T-cell (primary cell): Measurements from ENCODE around the gene FAM47E. TPM values are rescaled to one million over a fixed set of nuclear protein-coding genes. Genes with fewer than 3 reads are reported as not detected.
A peak's percentile ranks its signal among the peaks of the same experiment; 100 is the strongest.

Experiments used
- ATAC-seq, 4 experiments: fragments of 200-7000 bp in 3 of 4; fragments of 150-1000 bp in 1 of 4; cut with Tn5 transposase; replicated peaks in 1 of 4; 1 replicate in 3 of 4; 2 replicates in 1 of 4; pipeline ENCODE4 v1.10.0; 2021; ENCODE audit warnings: moderate library complexity in 3 of 4, mild to moderate bottlenecking in 2 of 4, moderate number of reproducible peaks in 1 of 4
- CTCF ChIA-PET, 2 donors: fragments of 300-600 bp; sonication (Branson Sonifier 250); formaldehyde crosslinking; loops; one replicate each; lab custom pipeline; 2022; ENCODE audit warnings: antibody characterized with exemption in 2 of 2; lab: Charles Lee
- POLR2A ChIA-PET, 2 donors: fragments of 300-600 bp; sonication (Branson Sonifier 250); formaldehyde crosslinking; loops; one replicate each; lab custom pipeline; 2022; ENCODE audit warnings: antibody characterized with exemption in 2 of 2; lab: Charles Lee
- DNase-seq, 35 experiments: peaks; one replicate each; pipeline versions ENCODE4 v3.0.0 to v3.0.0-alpha.2; 2013 to 2023
- H3K27ac ChIP-seq: one replicate; pipeline ENCODE4 v1.5.1; 2013; ENCODE audit warnings: low read length
- H3K27me3 ChIP-seq, 2 experiments: replicated peaks in 1 of 2; 1 replicate in 1 of 2; 2 replicates in 1 of 2; pipeline versions ENCODE4 v1.6.1 to v1.7.0; 2013; ENCODE audit warnings: low read length in 1 of 2, mixed read lengths in 1 of 2; ENCODE audit not compliant: control insufficient read depth in 2 of 2, insufficient read depth in 2 of 2; ENCODE audit errors: extremely low read depth in 1 of 2
- H3K36me3 ChIP-seq, 2 donors: 1 replicate in 1 of 2; 2 replicates in 1 of 2; pipeline versions ENCODE4 v1.6.1 to v1.7.0; 2013; ENCODE audit warnings: low read length in 1 of 2; ENCODE audit not compliant: control insufficient read depth in 2 of 2, insufficient read depth in 1 of 2; ENCODE audit errors: extremely low read depth in 1 of 2
- H3K4me1 ChIP-seq, 2 experiments: 1 replicate in 1 of 2; 2 replicates in 1 of 2; pipeline versions ENCODE4 v1.6.1 to v1.7.0; 2013; ENCODE audit warnings: low read length in 2 of 2, mixed read lengths in 1 of 2; ENCODE audit not compliant: insufficient read depth in 2 of 2, control insufficient read depth in 1 of 2; ENCODE audit errors: extremely low read depth in 1 of 2
- H3K4me3 ChIP-seq, 2 donors: 1 replicate in 1 of 2; 2 replicates in 1 of 2; pipeline versions ENCODE4 v1.5.1 to v1.7.0; 2013; ENCODE audit warnings: mild to moderate bottlenecking in 2 of 2, low read length in 1 of 2, moderate library complexity in 1 of 2; ENCODE audit not compliant: control insufficient read depth in 1 of 2; ENCODE audit errors: extremely low read depth in 1 of 2
- H3K9me3 ChIP-seq: 2 replicates; pipeline ENCODE4 v1.7.0; 2013
- H3K27ac Mint-ChIP-seq, 2 donors: one replicate each; pipeline ENCODE4 v1.8.0; 2020 to 2021; ENCODE audit warnings: mild to moderate bottlenecking in 2 of 2, mixed read lengths in 2 of 2
- H3K27me3 Mint-ChIP-seq, 2 donors: one replicate each; pipeline ENCODE4 v1.8.0; 2021 to 2022; ENCODE audit warnings: mixed read lengths in 2 of 2
- H3K36me3 Mint-ChIP-seq: one replicate; pipeline ENCODE4 v1.8.0; 2021; ENCODE audit warnings: mixed read lengths
- H3K4me1 Mint-ChIP-seq, 3 donors: one replicate each; pipeline ENCODE4 v1.8.0; 2020 to 2022; ENCODE audit warnings: mixed read lengths in 3 of 3, mild to moderate bottlenecking in 1 of 3
- H3K4me3 Mint-ChIP-seq, 3 donors: one replicate each; pipeline ENCODE4 v1.8.0; 2020 to 2022; ENCODE audit warnings: mild to moderate bottlenecking in 3 of 3, mixed read lengths in 3 of 3, moderate library complexity in 3 of 3
- H3K9me3 Mint-ChIP-seq, 3 donors: one replicate each; pipeline ENCODE4 v1.8.0; 2020 to 2022; ENCODE audit warnings: mixed read lengths in 3 of 3
- WGBS: methylation state at CpG from one replicate; pipeline ENCODE4 v1.1.5; 2013; ENCODE audit warnings: missing lambda C conversion rate; ENCODE audit not compliant: insufficient coverage; 5-methylcytosine and 5-hydroxymethylcytosine counted together
- total RNA-seq, 35 experiments: library from RNA in 6 of 35; stranded (reverse) in 6 of 35; fragments of 120-200 nt in 1 of 35; gene quantifications; one replicate each; pipeline versions ENCODE4 v1.2.1 to v1.2.4 and lab custom pipeline; 2013 to 2026

FAM47E gene
- total RNA-seq, 5 donors from 2014 or later (not counting 1 experiment from before 2014, with no cell fraction given), result 0.19 TPM; not detected in 4

- no peak for ATAC-seq
- Histone ChIP-seq H3K9me3 (no peaks in the 10 kb centered on the region), H3K27me3 (no peaks in the 10 kb centered on the region), H3K4me1 (peaks cover 8 to 9% of the 10 kb centered on the region in 2 experiments), H3K4me3 (no peak overlapping the region), H3K36me3 (no peaks in the 10 kb centered on the region), H3K27ac (no peak overlapping the region)
- ChIA-PET CTCF (interaction anchor here in 1 of 2 donors (0.7 kb wide), 1 partner anchor 8 kb away, joined by 3 read pairs; no protein-coding TSS in a partner anchor), POLR2A (interaction anchor here in 1 of 2 donors (0.6 kb wide), 1 partner anchor 280 kb away, joined by 4 read pairs; no protein-coding TSS in a partner anchor)
- no peaks in the 10 kb centered on the region for H3K36me3 Mint-ChIP-seq
- H3K9me3 Mint-ChIP-seq, result no peaks in the 10 kb centered on the region
- no peak overlapping the region for H3K27ac Mint-ChIP-seq
- no peak for DNase-seq
- no peaks in the 10 kb centered on the region for H3K27me3 Mint-ChIP-seq
- H3K4me3 Mint-ChIP-seq, result no peak overlapping the region
- H3K4me1 Mint-ChIP-seq, result peaks cover 58 to 75% (median 68%) of the 10 kb centered on the region in 3 donors
Measured at GRCh38 chr4:76207549-76207948, 44.0 kb upstream of the FAM47E start.

GRCh38 chr4:76208005-76208765, 43.3 kb upstream of the FAM47E start:
- CTCF ChIA-PET, result interaction anchor here in 1 of 2 donors (1.2 kb wide), 1 partner anchor 170 kb away, joined by 3 read pairs; no protein-coding TSS in a partner anchor
- H3K36me3 ChIP-seq, result no peaks in the 10 kb centered on the region
- H3K27me3 ChIP-seq, result no peaks in the 10 kb centered on the region
- H3K4me1 Mint-ChIP-seq, result peaks cover 63 to 82% (median 73%) of the 10 kb centered on the region in 3 donors
- no peak overlapping the region for H3K27ac ChIP-seq
- H3K4me1 ChIP-seq, result peaks cover 11 to 15% of the 10 kb centered on the region in 2 experiments
- no peaks in the 10 kb centered on the region for H3K36me3 Mint-ChIP-seq
- no peak for ATAC-seq
- WGBS, result 69% methylated on average over 5 of the region's 9 CpGs
- DNase-seq, result no peak
- no peak overlapping the region for H3K4me3 ChIP-seq
- POLR2A ChIA-PET, result no interaction called here
- H3K9me3 Mint-ChIP-seq, result no peaks in the 10 kb centered on the region
- no peaks in the 10 kb centered on the region for H3K27me3 Mint-ChIP-seq
- peak overlapping the region in 1 of 3 donors; percentile 20 for H3K4me3 Mint-ChIP-seq
- H3K9me3 ChIP-seq, result no peaks in the 10 kb centered on the region
- H3K27ac Mint-ChIP-seq, result no peak overlapping the region

- no CpG with 5 or more reads among the region's 4 CpGs for WGBS
- no peaks in the 10 kb centered on the region for H3K36me3 ChIP-seq
Measured at GRCh38 chr4:76209881-76210280, 41.6 kb upstream of the FAM47E start.

GRCh38 chr4:76210452-76210851, 41.1 kb upstream of the FAM47E start:
- Histone ChIP-seq H3K4me1 (peaks cover 20 to 31% of the 10 kb centered on the region in 2 experiments), H3K36me3 (no peaks in the 10 kb centered on the region), H3K27ac (no peak overlapping the region), H3K27me3 (no peaks in the 10 kb centered on the region), H3K4me3 (no peak overlapping the region), H3K9me3 (no peaks in the 10 kb centered on the region)
- DNase-seq (no peak), ATAC-seq (no peak)
- ChIA-PET CTCF (interaction anchor here in 1 of 2 donors (0.6 kb wide), 1 partner anchor 950 kb away, joined by 7 read pairs; no protein-coding TSS in a partner anchor), POLR2A (interaction anchor here in 1 of 2 donors (0.6 kb wide), 1 partner anchor 1607 kb away, joined by 3 read pairs; no protein-coding TSS in a partner anchor)
- Mint-ChIP-seq H3K4me3 (no peak overlapping the region), H3K9me3 (no peaks in the 10 kb centered on the region), H3K27ac (no peak overlapping the region), H3K27me3 (no peaks in the 10 kb centered on the region), H3K4me1 (peaks cover 75 to 85% (median 81%) of the 10 kb centered on the region in 3 donors), H3K36me3 (no peaks in the 10 kb centered on the region)
- 93% methylated on average over 3 of the region's 4 CpGs for WGBS

More at GRCh38 chr4:76209881-76210280, 41.6 kb upstream of the FAM47E start:
- DNase-seq, result no peak
- Histone ChIP-seq H3K4me1 (peaks cover 19 to 26% of the 10 kb centered on the region in 2 experiments), H3K9me3 (no peaks in the 10 kb centered on the region), H3K27ac (no peak overlapping the region), H3K27me3 (no peaks in the 10 kb centered on the region), H3K4me3 (no peak overlapping the region)
- no peak overlapping the region for H3K4me3 Mint-ChIP-seq
- H3K9me3 Mint-ChIP-seq, result no peaks in the 10 kb centered on the region
- ChIA-PET POLR2A (interaction anchor here in 1 of 2 donors (0.6 kb wide), 2 partner anchors 951 to 1608 kb away, joined by 3 read pairs; no protein-coding TSS in a partner anchor), CTCF (interaction anchor here in 1 of 2 donors (0.6 kb wide), 1 partner anchor 951 kb away, joined by 7 read pairs; no protein-coding TSS in a partner anchor)
- no peak for ATAC-seq
- H3K27ac Mint-ChIP-seq, result peak overlapping the region in 1 of 2 donors; percentile 50
- no peaks in the 10 kb centered on the region for H3K27me3 Mint-ChIP-seq
- peaks cover 72 to 83% (median 77%) of the 10 kb centered on the region in 3 donors for H3K4me1 Mint-ChIP-seq
- H3K36me3 Mint-ChIP-seq, result no peaks in the 10 kb centered on the region

GRCh38 chr4:76211769-76212708, 39.5 kb upstream of the FAM47E start:
- Histone ChIP-seq H3K27me3 (no peaks in the 10 kb centered on the region), H3K4me3 (no peak overlapping the region), H3K9me3 (no peaks in the 10 kb centered on the region), H3K27ac (peak overlapping the region; percentile 90), H3K4me1 (peaks cover 20 to 31% of the 10 kb centered on the region in 2 experiments), H3K36me3 (no peaks in the 10 kb centered on the region)
- no peaks in the 10 kb centered on the region for H3K27me3 Mint-ChIP-seq
- H3K4me3 Mint-ChIP-seq, result peak overlapping the region; percentile 83 to 89 (median 86)
- H3K36me3 Mint-ChIP-seq, result no peaks in the 10 kb centered on the region
- CTCF ChIA-PET, result interaction anchor here in 1 of 2 donors (0.6 to 0.8 kb wide), 2 partner anchors 162 to 292 kb away, joined by 3 read pairs; no protein-coding TSS in a partner anchor
- WGBS, result 98% methylated on average over 5 of the region's 6 CpGs
- DNase-seq, result no peak
- no peak for ATAC-seq
- H3K9me3 Mint-ChIP-seq, result no peaks in the 10 kb centered on the region
- POLR2A ChIA-PET, result interaction anchor here in 1 of 2 donors (1.4 kb wide), 1 partner anchor 64 kb away, joined by 3 read pairs; the partner anchor contains the start of gene NUP54
- peak overlapping the region; percentile 90 to 94 for H3K27ac Mint-ChIP-seq
- peaks cover 71 to 80% (median 74%) of the 10 kb centered on the region in 3 donors for H3K4me1 Mint-ChIP-seq
